Activated T-cell treated with anti-CD3 and anti-CD28 coated beads, Interleukin-2, amount 50 U/mL, for 4 hours (primary cell): ENCODE results near the gene MDM2. TPM values are rescaled to one million over a fixed set of nuclear protein-coding genes. Genes with fewer than 3 reads are reported as not detected.

Source experiments
- ATAC-seq, 2 donors: fragments of 200-7000 bp; cut with Tn5 transposase; one replicate each; pipeline ENCODE4 v1.10.0; 2021
- DNase-seq: peaks from one replicate; pipeline ENCODE4 v3.0.0-alpha.2; 2020
- H3K27me3 Mint-ChIP-seq: one replicate; pipeline ENCODE4 v1.8.0; 2021; ENCODE audit warnings: low read depth, mixed read lengths
- H3K36me3 Mint-ChIP-seq: one replicate; pipeline ENCODE4 v1.8.0; 2022; ENCODE audit warnings: mixed read lengths; ENCODE audit not compliant: insufficient read depth
- H3K4me1 Mint-ChIP-seq: one replicate; pipeline ENCODE4 v1.8.0; 2021; ENCODE audit warnings: low read depth, mixed read lengths
- H3K4me3 Mint-ChIP-seq: one replicate; pipeline ENCODE4 v1.8.0; 2021; ENCODE audit warnings: mild to moderate bottlenecking, moderate library complexity, mixed read lengths
- H3K9me3 Mint-ChIP-seq: one replicate; pipeline ENCODE4 v1.8.0; 2021; ENCODE audit warnings: mixed read lengths
- total RNA-seq, 3 donors: library from RNA; stranded (reverse); gene quantifications; one replicate each; pipeline ENCODE4 v1.2.1, GENCODE V29; 2021

MDM2 gene
- total RNA-seq = 100 to 1,000 TPM; 111 to 129 (median 127) TPM

- ATAC-seq (peak; percentile 89 to 93), DNase-seq (peak; percentile 93)
- H3K4me1 Mint-ChIP-seq = peaks cover 27% of the 10 kb centered on the region
- H3K36me3 Mint-ChIP-seq = peaks cover 16% of the 10 kb centered on the region
- H3K4me3 Mint-ChIP-seq = peak within 1 kb of the TSS; percentile 97
- no peaks in the 10 kb centered on the region for H3K27me3 Mint-ChIP-seq
- no peaks in the 10 kb centered on the region for H3K9me3 Mint-ChIP-seq
These were observed at the start of gene MDM2 for GRCh38 chr12:68807576-68808387. MDM2 (plus strand) TSS chr12:68808177; CDS start chr12:68808478, 301 bp downstream.

- no peak overlapping the region for H3K4me3 Mint-ChIP-seq
- H3K27me3 Mint-ChIP-seq = no peaks in the 10 kb centered on the region
- no peaks in the 10 kb centered on the region for H3K9me3 Mint-ChIP-seq
- no peak for DNase-seq
- peaks cover 40% of the 10 kb centered on the region for H3K36me3 Mint-ChIP-seq
- H3K4me1 Mint-ChIP-seq = no peaks in the 10 kb centered on the region
- ATAC-seq = no peak
These were observed 48.1 kb upstream of the MDM2 start for GRCh38 chr12:68759852-68760251.

GRCh38 chr12:68760806-68761441 is 47.1 kb upstream of the MDM2 start:
- Mint-ChIP-seq H3K9me3 (no peaks in the 10 kb centered on the region), H3K36me3 (peaks cover 33% of the 10 kb centered on the region)
- no peak for ATAC-seq

GRCh38 chr12:68761442-68761812 is 46.5 kb upstream of the MDM2 start:
- Mint-ChIP-seq H3K9me3 (no peaks in the 10 kb centered on the region), H3K27me3 (no peaks in the 10 kb centered on the region), H3K4me3 (no peak overlapping the region), H3K4me1 (no peaks in the 10 kb centered on the region), H3K36me3 (peaks cover 31% of the 10 kb centered on the region)
- no peak for ATAC-seq
- no peak for DNase-seq

More at GRCh38 chr12:68760806-68761441, 47.1 kb upstream of the MDM2 start:
- DNase-seq = no peak
- Mint-ChIP-seq H3K4me1 (no peaks in the 10 kb centered on the region), H3K4me3 (no peak overlapping the region), H3K27me3 (no peaks in the 10 kb centered on the region)

GRCh38 chr12:68761901-68762630 is 45.9 kb upstream of the MDM2 start:
- H3K4me1 Mint-ChIP-seq = no peaks in the 10 kb centered on the region
- no peaks in the 10 kb centered on the region for H3K27me3 Mint-ChIP-seq
- DNase-seq (no peak), ATAC-seq (no peak)
- H3K9me3 Mint-ChIP-seq = no peaks in the 10 kb centered on the region
- no peak overlapping the region for H3K4me3 Mint-ChIP-seq
- peaks cover 29% of the 10 kb centered on the region for H3K36me3 Mint-ChIP-seq

- Mint-ChIP-seq H3K4me3 (no peak overlapping the region), H3K27me3 (no peaks in the 10 kb centered on the region), H3K9me3 (no peaks in the 10 kb centered on the region), H3K36me3 (peaks cover 27% of the 10 kb centered on the region), H3K4me1 (no peaks in the 10 kb centered on the region)
- ATAC-seq (no peak), DNase-seq (no peak)
These were observed 45.3 kb upstream of the MDM2 start for GRCh38 chr12:68762691-68763090.

GRCh38 chr12:68765696-68766095 is 42.3 kb upstream of the MDM2 start:
- ATAC-seq (no peak), DNase-seq (no peak)
- Mint-ChIP-seq H3K9me3 (no peaks in the 10 kb centered on the region), H3K4me3 (no peak overlapping the region), H3K36me3 (peaks cover 15% of the 10 kb centered on the region), H3K27me3 (no peaks in the 10 kb centered on the region), H3K4me1 (no peaks in the 10 kb centered on the region)

GRCh38 chr12:68766646-68767045 is 41.3 kb upstream of the MDM2 start:
- Mint-ChIP-seq H3K27me3 (no peaks in the 10 kb centered on the region), H3K4me1 (no peaks in the 10 kb centered on the region), H3K36me3 (peaks cover 10% of the 10 kb centered on the region), H3K9me3 (no peaks in the 10 kb centered on the region), H3K4me3 (no peak overlapping the region)
- ATAC-seq (no peak), DNase-seq (no peak)

- Mint-ChIP-seq H3K36me3 (peaks cover 6% of the 10 kb centered on the region), H3K27me3 (no peaks in the 10 kb centered on the region), H3K4me1 (no peaks in the 10 kb centered on the region), H3K9me3 (no peaks in the 10 kb centered on the region), H3K4me3 (no peak overlapping the region)
- DNase-seq = no peak
- no peak for ATAC-seq
These were observed 40.8 kb upstream of the MDM2 start for GRCh38 chr12:68767191-68767590.

- peaks cover 12% of the 10 kb centered on the region for H3K4me1 Mint-ChIP-seq
- H3K36me3 Mint-ChIP-seq = peaks cover 6% of the 10 kb centered on the region
- no peaks in the 10 kb centered on the region for H3K9me3 Mint-ChIP-seq
- no peaks in the 10 kb centered on the region for H3K27me3 Mint-ChIP-seq
- ATAC-seq = no peak
- DNase-seq = no peak
- no peak overlapping the region for H3K4me3 Mint-ChIP-seq
These were observed 39.5 kb upstream of the MDM2 start for GRCh38 chr12:68768431-68768939.

- no peaks in the 10 kb centered on the region for H3K27me3 Mint-ChIP-seq
- peaks cover 17% of the 10 kb centered on the region for H3K4me1 Mint-ChIP-seq
- H3K4me3 Mint-ChIP-seq = no peak overlapping the region
- no peaks in the 10 kb centered on the region for H3K36me3 Mint-ChIP-seq
- no peak for DNase-seq
- H3K9me3 Mint-ChIP-seq = no peaks in the 10 kb centered on the region
- no peak for ATAC-seq
These were observed 38.0 kb upstream of the MDM2 start for GRCh38 chr12:68769941-68770340.

- Mint-ChIP-seq H3K4me3 (no peak overlapping the region), H3K4me1 (peaks cover 17% of the 10 kb centered on the region), H3K27me3 (no peaks in the 10 kb centered on the region), H3K36me3 (no peaks in the 10 kb centered on the region), H3K9me3 (no peaks in the 10 kb centered on the region)
- DNase-seq = no peak
- no peak for ATAC-seq
These were observed 36.6 kb upstream of the MDM2 start for GRCh38 chr12:68771223-68771925.

GRCh38 chr12:68772714-68773113 is 35.3 kb upstream of the MDM2 start:
- Mint-ChIP-seq H3K4me1 (peaks cover 17% of the 10 kb centered on the region), H3K36me3 (no peaks in the 10 kb centered on the region), H3K27me3 (no peaks in the 10 kb centered on the region), H3K9me3 (no peaks in the 10 kb centered on the region), H3K4me3 (no peak overlapping the region)
- DNase-seq (no peak), ATAC-seq (no peak)

- H3K4me3 Mint-ChIP-seq = no peak overlapping the region
- no peaks in the 10 kb centered on the region for H3K9me3 Mint-ChIP-seq
These were observed 34.4 kb upstream of the MDM2 start for GRCh38 chr12:68773582-68773981.

More at GRCh38 chr12:68773582-68773981, 34.4 kb upstream of the MDM2 start:
- ATAC-seq = no peak
- H3K4me1 Mint-ChIP-seq = peaks cover 17% of the 10 kb centered on the region
- DNase-seq = no peak
- H3K27me3 Mint-ChIP-seq = no peaks in the 10 kb centered on the region
- H3K36me3 Mint-ChIP-seq = no peaks in the 10 kb centered on the region
